H9 (cell line): ENCODE results near the gene TBX1. TPM values are rescaled to one million over a fixed set of nuclear protein-coding genes. Genes with fewer than 3 reads are reported as not detected.

Experiments
- DNase-seq: peaks from one replicate; pipeline ENCODE4 v3.0.0-alpha.2; 2017
- H2AFZ ChIP-seq: one replicate; pipeline ENCODE4 v1.6.1; 2013; ENCODE audit warnings: mild to moderate bottlenecking, low read length, control low read depth, moderate library complexity
- H2AK5ac ChIP-seq: 2 replicates; pipeline ENCODE4 v1.6.1; 2013; ENCODE audit warnings: low read length, control low read depth, mixed read lengths; ENCODE audit not compliant: insufficient read length
- H2BK120ac ChIP-seq: one replicate; pipeline ENCODE4 v1.6.1; 2013; ENCODE audit warnings: low read depth, mild to moderate bottlenecking, low read length, control low read depth, inconsistent platforms; ENCODE audit not compliant: poor library complexity, severe bottlenecking
- H2BK12ac ChIP-seq: 2 replicates; pipeline ENCODE4 v1.6.1; 2013; ENCODE audit warnings: low read length, control low read depth, mixed read lengths, low read depth; ENCODE audit not compliant: insufficient read length
- H2BK15ac ChIP-seq: 2 replicates; pipeline ENCODE4 v1.6.1; 2013; ENCODE audit warnings: low read depth, low read length, control low read depth
- H2BK20ac ChIP-seq: one replicate; pipeline ENCODE4 v1.6.1; 2013; ENCODE audit warnings: low read depth, mild to moderate bottlenecking, low read length, control low read depth, inconsistent platforms; ENCODE audit not compliant: poor library complexity, severe bottlenecking
- H2BK5ac ChIP-seq: 2 replicates; pipeline ENCODE4 v1.6.1; 2013; ENCODE audit warnings: low read length, control low read depth, mixed read lengths; ENCODE audit not compliant: insufficient read length
- H3K14ac ChIP-seq: 2 replicates; pipeline ENCODE4 v1.6.1; 2013; ENCODE audit warnings: low read length, control low read depth; ENCODE audit not compliant: insufficient read depth
- H3K18ac ChIP-seq: 2 replicates; pipeline ENCODE4 v1.6.1; 2013; ENCODE audit warnings: low read depth, mild to moderate bottlenecking, mixed read lengths, low read length, control low read depth; ENCODE audit not compliant: insufficient read length
- H3K23ac ChIP-seq: 2 replicates; pipeline ENCODE4 v1.6.1; 2013; ENCODE audit warnings: low read length, control low read depth, mixed read lengths, low read depth; ENCODE audit not compliant: insufficient read length
- H3K23me2 ChIP-seq: 2 replicates; pipeline ENCODE4 v1.6.1; 2013; ENCODE audit warnings: low read depth, mild to moderate bottlenecking, mixed read lengths, low read length, control low read depth; ENCODE audit not compliant: insufficient read length, poor library complexity, severe bottlenecking
- H3K27ac ChIP-seq: 2 replicates; pipeline ENCODE4 v1.5.1; 2013; ENCODE audit warnings: low read length, control low read depth, mixed read lengths, low read depth; ENCODE audit not compliant: insufficient read length
- H3K27me3 ChIP-seq: 2 replicates; pipeline ENCODE4 v1.6.1; 2013; ENCODE audit warnings: low read length, control low read depth, inconsistent platforms; ENCODE audit not compliant: insufficient read depth
- H3K4ac ChIP-seq: 2 replicates; pipeline ENCODE4 v1.6.1; 2013; ENCODE audit warnings: low read depth, mild to moderate bottlenecking, control low read depth, inconsistent platforms, low read length, moderate library complexity
- H3K4me1 ChIP-seq: 2 replicates; pipeline ENCODE4 v1.6.1; 2013; ENCODE audit warnings: low read length, control low read depth, inconsistent platforms; ENCODE audit not compliant: insufficient read depth
- H3K4me2 ChIP-seq: 2 replicates; pipeline ENCODE4 v1.6.1; 2013; ENCODE audit warnings: low read length, control low read depth, mixed read lengths; ENCODE audit not compliant: insufficient read length, insufficient read depth
- H3K56ac ChIP-seq: 2 replicates; pipeline ENCODE4 v1.6.1; 2013; ENCODE audit warnings: low read depth, mild to moderate bottlenecking, mixed read lengths, low read length, control low read depth; ENCODE audit not compliant: insufficient read length
- H3K79me1 ChIP-seq: 2 replicates; pipeline ENCODE4 v1.6.1; 2013; ENCODE audit warnings: low read depth, mild to moderate bottlenecking, moderate library complexity, low read length, control low read depth, inconsistent platforms; ENCODE audit not compliant: insufficient read depth, poor library complexity, severe bottlenecking
- H3K79me2 ChIP-seq: 2 replicates; pipeline ENCODE4 v1.6.1; 2013; ENCODE audit warnings: low read length, control low read depth, inconsistent platforms; ENCODE audit not compliant: insufficient read depth
- H3K9ac ChIP-seq: 2 replicates; pipeline ENCODE4 v1.6.1; 2013; ENCODE audit warnings: low read length, control low read depth, mixed read lengths; ENCODE audit not compliant: insufficient read length; ENCODE audit errors: extremely low read depth
- H3K9me3 ChIP-seq: one replicate; pipeline ENCODE4 v1.6.1; 2013; ENCODE audit warnings: low read depth, low read length, inconsistent platforms; ENCODE audit not compliant: control insufficient read depth
- H3T11ph ChIP-seq: one replicate; pipeline ENCODE4 v1.6.1; 2013; ENCODE audit warnings: mild to moderate bottlenecking, low read length, control low read depth, inconsistent platforms
- H4K20me1 ChIP-seq: one replicate; pipeline ENCODE4 v1.6.1; 2013; ENCODE audit not compliant: control insufficient read depth, insufficient read length, insufficient read depth
- H4K5ac ChIP-seq: 2 replicates; pipeline ENCODE4 v1.6.1; 2013; ENCODE audit warnings: low read depth, mild to moderate bottlenecking, mixed read lengths, low read length, control low read depth; ENCODE audit not compliant: insufficient read length
- H4K8ac ChIP-seq: replicated peaks from 2 replicates; pipeline ENCODE4 v1.6.1; 2013; ENCODE audit warnings: low read length, control low read depth, mixed read lengths, low read depth; ENCODE audit not compliant: insufficient read length
- H4K91ac ChIP-seq: 2 replicates; pipeline ENCODE4 v1.6.1; 2013; ENCODE audit warnings: low read depth, mild to moderate bottlenecking, moderate library complexity, mixed read lengths, low read length, control low read depth; ENCODE audit not compliant: insufficient read length
- H3K27ac Mint-ChIP-seq, 3 experiments: 2 replicates in 2 of 3; 3 replicates in 1 of 3; pipeline ENCODE4 v1.8.0; 2020 to 2021; ENCODE audit warnings: mixed read lengths in 3 of 3, mild to moderate bottlenecking in 1 of 3, moderate library complexity in 1 of 3
- H3K27me3 Mint-ChIP-seq: 2 replicates; pipeline ENCODE4 v1.8.0; 2021; ENCODE audit warnings: low read depth, mild to moderate bottlenecking, moderate library complexity, mixed read lengths
- H3K36me3 Mint-ChIP-seq, 3 experiments: 2 replicates in 2 of 3; 3 replicates in 1 of 3; pipeline ENCODE4 v1.8.0; 2020 to 2021; ENCODE audit warnings: low read depth in 3 of 3, mixed read lengths in 3 of 3; ENCODE audit not compliant: insufficient read depth in 1 of 3
- H3K4me1 Mint-ChIP-seq, 2 experiments: 2 replicates each; pipeline ENCODE4 v1.8.0; 2020; ENCODE audit warnings: mixed read lengths in 2 of 2
- H3K4me3 Mint-ChIP-seq, 2 experiments: 2 replicates in 1 of 2; 3 replicates in 1 of 2; pipeline ENCODE4 v1.8.0; 2020 to 2021; ENCODE audit warnings: mild to moderate bottlenecking in 2 of 2, mixed read lengths in 2 of 2, moderate library complexity in 1 of 2
- H3K9me3 Mint-ChIP-seq, 2 experiments: 2 replicates in 1 of 2; 3 replicates in 1 of 2; pipeline ENCODE4 v1.8.0; 2020; ENCODE audit warnings: mild to moderate bottlenecking in 2 of 2, mixed read lengths in 2 of 2, moderate library complexity in 1 of 2
- WGBS: extraction: QIAGEN DNeasy Blood & Tissue Kit; methylation state at CpG from one replicate; pipeline ENCODE4 v1.1.7; 2013; ENCODE audit warnings: missing lambda C conversion rate, low lambda C conversion rate, mixed read lengths; ENCODE audit not compliant: insufficient read length; ENCODE audit errors: extremely low coverage; 5-methylcytosine and 5-hydroxymethylcytosine counted together
- total RNA-seq: library from RNA; stranded (reverse); gene quantifications from 2 replicates; pipeline ENCODE4 v1.2.1, GENCODE V29; 2021
- TF ChIP-seq, protein P1 (sequence below): fragments of 200-600 bp; sonication (generic); conservative IDR thresholded peaks from 3 replicates; pipeline ENCODE4 v1.8.0; 2021; ENCODE audit warnings: antibody characterized with exemption, mild to moderate bottlenecking

TBX1 gene
- total RNA-seq, 1 experiment from 2014 or later, result 2.2 TPM

GRCh38 chr22:19772673-19773469, 12.3 kb downstream of the TBX1 start:
- no peak overlapping the region for H2BK5ac ChIP-seq
- H2BK120ac ChIP-seq, result no peak overlapping the region
- Mint-ChIP-seq H3K27ac (no peak overlapping the region; a peak in 1 of 7 replicates), H3K4me3 (no peak overlapping the region), H3K27me3 (peaks cover 78% of the 10 kb centered on the region), H3K4me1 (peaks cover 3 to 8% of the 10 kb centered on the region in 2 experiments; a peak in 3 of 4 replicates), H3K9me3 (no peaks in the 10 kb centered on the region), H3K36me3 (no peaks in the 10 kb centered on the region)
- H3K27me3 ChIP-seq, result peaks cover 17% of the 10 kb centered on the region
- no peak overlapping the region for H2AK5ac ChIP-seq
- no peaks in the 10 kb centered on the region for H3K79me2 ChIP-seq
- H4K91ac ChIP-seq, result no peak overlapping the region
- H3K4me1 ChIP-seq, result peaks cover under 1% of the 10 kb centered on the region; the same call in 1 of the 2 replicates
- no peak for DNase-seq
- H3K56ac ChIP-seq, result no peak overlapping the region
- H2BK15ac ChIP-seq, result no peak overlapping the region
- no peak overlapping the region for H2BK20ac ChIP-seq
- peaks cover 2% of the 10 kb centered on the region for H3K23me2 ChIP-seq
- no peaks in the 10 kb centered on the region for H4K20me1 ChIP-seq
- H3K9me3 ChIP-seq, result no peaks in the 10 kb centered on the region
- H4K5ac ChIP-seq, result no peak overlapping the region
- H3K9ac ChIP-seq, result no peak overlapping the region
- TF ChIP-seq, protein P1, sequence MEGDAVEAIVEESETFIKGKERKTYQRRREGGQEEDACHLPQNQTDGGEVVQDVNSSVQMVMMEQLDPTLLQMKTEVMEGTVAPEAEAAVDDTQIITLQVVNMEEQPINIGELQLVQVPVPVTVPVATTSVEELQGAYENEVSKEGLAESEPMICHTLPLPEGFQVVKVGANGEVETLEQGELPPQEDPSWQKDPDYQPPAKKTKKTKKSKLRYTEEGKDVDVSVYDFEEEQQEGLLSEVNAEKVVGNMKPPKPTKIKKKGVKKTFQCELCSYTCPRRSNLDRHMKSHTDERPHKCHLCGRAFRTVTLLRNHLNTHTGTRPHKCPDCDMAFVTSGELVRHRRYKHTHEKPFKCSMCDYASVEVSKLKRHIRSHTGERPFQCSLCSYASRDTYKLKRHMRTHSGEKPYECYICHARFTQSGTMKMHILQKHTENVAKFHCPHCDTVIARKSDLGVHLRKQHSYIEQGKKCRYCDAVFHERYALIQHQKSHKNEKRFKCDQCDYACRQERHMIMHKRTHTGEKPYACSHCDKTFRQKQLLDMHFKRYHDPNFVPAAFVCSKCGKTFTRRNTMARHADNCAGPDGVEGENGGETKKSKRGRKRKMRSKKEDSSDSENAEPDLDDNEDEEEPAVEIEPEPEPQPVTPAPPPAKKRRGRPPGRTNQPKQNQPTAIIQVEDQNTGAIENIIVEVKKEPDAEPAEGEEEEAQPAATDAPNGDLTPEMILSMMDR, result no peak
- no peak overlapping the region for H3K27ac ChIP-seq
- H3K23ac ChIP-seq, result no peak overlapping the region
- H3K14ac ChIP-seq, result peak overlapping the region; percentile 29; the same call in 1 of the 2 replicates
- H3T11ph ChIP-seq, result no peak overlapping the region
- H3K4me2 ChIP-seq, result no peak overlapping the region
- H2BK12ac ChIP-seq, result no peak overlapping the region
- H3K4ac ChIP-seq, result no peak overlapping the region
- no peaks in the 10 kb centered on the region for H3K79me1 ChIP-seq
- no peak overlapping the region for H3K18ac ChIP-seq
- no peak overlapping the region for H2AFZ ChIP-seq
- WGBS, result no CpG with 5 or more reads among the region's 25 CpGs
- H4K8ac ChIP-seq, result no peak overlapping the region
